C4-2B (cell line): ENCODE data around the gene WASHC4.

Experiments used
- CTCF ChIP-seq: fragments of 450-650 bp; conservative IDR thresholded peaks from 2 replicates; pipeline ENCODE4 v1.5.1; 2017; ENCODE audit warnings: mild to moderate bottlenecking
- ZFX ChIP-seq: fragments of 450-650 bp; IDR thresholded peaks from 2 replicates; pipeline ENCODE4 v1.6.1; 2017

GRCh38 chr12:105158876-105159275 lies 51.3 kb downstream of the WASHC4 start:
- TF ChIP-seq CTCF (no peak), ZFX (no peak)
